ENCODE data around the gene SREBF2. TPM values are rescaled to one million over a fixed set of nuclear protein-coding genes. Genes with fewer than 3 reads are reported as not detected.
"Not testable (repeated sequence)": the region's sequence is repeated elsewhere in the genome, so short reads cannot be mapped to it uniquely, and the experiment has no call there.

Gene SREBF2
- total RNA-seq, 1 experiment from 2014 or later, result 129 TPM

- CTCF ChIA-PET, result interaction anchor here (0.7 to 1.9 kb wide), 5 partner anchors 9 to 496 kb away, joined by 3 to 11 read pairs (median 4); no protein-coding TSS in a partner anchor
These were observed 114.6 kb downstream of the SREBF2 start for GRCh38 chr22:41947424-41948080.

GRCh38 chr22:41948142-41948541, 115.2 kb downstream of the SREBF2 start:
- ChIA-PET POLR2A (no interaction called here), CTCF (interaction anchor here (0.7 kb wide), 1 partner anchor 12 kb away, joined by 3 read pairs; no protein-coding TSS in a partner anchor), RAD21 (ENCODE audit: low non-redundant PET in 1 of 2, low total read pairs in 2 of 2, uncharacterized antibody in 2 of 2, unreplicated experiment in 2 of 2) (interaction anchor here in 1 of 2 experiments (0.7 kb wide), 2 partner anchors 251 to 496 kb away, joined by 3 read pairs; no protein-coding TSS in a partner anchor)
- H3K9me2 ChIP-seq (ENCODE audit: insufficient read depth), result no peaks in the 10 kb centered on the region
- peaks cover 34% of the 10 kb centered on the region for H3K79me2 ChIP-seq (ENCODE audit: insufficient read depth, low read length)
- no peaks in the 10 kb centered on the region for H3K9me3 ChIP-seq (ENCODE audit: control insufficient read depth in 1 of 2, insufficient read depth in 1 of 2, low read depth in 1 of 2, low read length in 2 of 2)
- H3K27ac ChIP-seq (ENCODE audit: low read depth, low read length), result no peak overlapping the region; the same call in 1 of the 2 replicates
- no peaks in the 10 kb centered on the region for H3K27me3 ChIP-seq (ENCODE audit: insufficient read depth, low read length)
- peaks cover 18 to 20% of the 10 kb centered on the region in 2 experiments; a peak in 3 of 4 replicates for H3K36me3 ChIP-seq (ENCODE audit: control insufficient read depth in 1 of 2, insufficient read depth in 2 of 2, low read length in 2 of 2)
- intact Hi-C loops (cut with micrococcal nuclease), result loop anchor here (5.0 kb wide), 1 partner anchor 164 kb away; no protein-coding TSS in a partner anchor
- ATAC-seq (no peak), DNase-seq (ENCODE audit: low read depth, low spot score) (no peak)
- peaks cover 14 to 41% of the 10 kb centered on the region in 2 experiments for H3K4me1 ChIP-seq (ENCODE audit: control insufficient read depth in 1 of 2, insufficient read depth in 2 of 2, low read length in 2 of 2)
- no peak overlapping the region for H2AFZ ChIP-seq (ENCODE audit: low read depth, low read length, poor library complexity, severe bottlenecking)
- no TSS peak for BruUV-seq (replicated peaks)
- H4K20me1 ChIP-seq (ENCODE audit: insufficient read depth), result no peaks in the 10 kb centered on the region
- peak overlapping the region in 1 of 2 experiments; percentile 85; a peak in 2 of 4 replicates for H3K4me3 ChIP-seq (replicated peaks in 1 of 2; ENCODE audit: low read depth in 1 of 2, low read length in 2 of 2)
- TF ChIP-seq POLR2A (IDR thresholded peaks at IDR 0.05; ENCODE audit: borderline replicate concordance, extremely low read depth, insufficient read depth, insufficient read length), result no peak
- no peak for TF ChIP-seq SRF (IDR thresholded peaks at IDR 0.05; ENCODE audit: low read depth)
- no peak for TF ChIP-seq REST (IDR thresholded peaks at IDR 0.05; ENCODE audit: low read depth)
- no peak for TF ChIP-seq EGR1 (IDR thresholded peaks at IDR 0.05; ENCODE audit: low read depth)
- no peak for TF ChIP-seq POLR2AphosphoS5 (IDR thresholded peaks at IDR 0.05; ENCODE audit: low read depth, low read length)
- TF ChIP-seq ELF1 (IDR thresholded peaks at IDR 0.05; ENCODE audit: borderline replicate concordance, low read depth), result no peak
- no peak for TF ChIP-seq EZH2 (IDR thresholded peaks at IDR 0.05)
- TF ChIP-seq CEBPB (IDR thresholded peaks at IDR 0.05; ENCODE audit: low read depth), result no peak
- peak overlapping the region; percentile 94; the same call in 1 of the 2 replicates for H3K9ac ChIP-seq (ENCODE audit: low read length)
- H3K4me2 ChIP-seq (ENCODE audit: low read length), result peak overlapping the region; percentile 94

More at GRCh38 chr22:41947424-41948080, 114.6 kb downstream of the SREBF2 start:
- Histone ChIP-seq H3K27me3 (ENCODE audit: insufficient read depth, low read length) (no peaks in the 10 kb centered on the region), H3K9me2 (ENCODE audit: insufficient read depth) (no peaks in the 10 kb centered on the region), H2AFZ (ENCODE audit: low read depth, low read length, poor library complexity, severe bottlenecking) (peak overlapping the region; percentile 82), H3K27ac (ENCODE audit: low read depth, low read length) (peak overlapping the region; percentile 86), H3K4me3 (replicated peaks in 1 of 2; ENCODE audit: low read depth in 1 of 2, low read length in 2 of 2) (peak overlapping the region; percentile 74 to 85), H4K20me1 (ENCODE audit: insufficient read depth) (no peaks in the 10 kb centered on the region), H3K79me2 (ENCODE audit: insufficient read depth, low read length) (peaks cover 40% of the 10 kb centered on the region), H3K4me1 (ENCODE audit: control insufficient read depth in 1 of 2, insufficient read depth in 2 of 2, low read length in 2 of 2) (peaks cover 14 to 41% of the 10 kb centered on the region in 2 experiments), H3K9ac (ENCODE audit: low read length) (peak overlapping the region; percentile 94), H3K9me3 (ENCODE audit: control insufficient read depth in 1 of 2, insufficient read depth in 1 of 2, low read depth in 1 of 2, low read length in 2 of 2) (no peaks in the 10 kb centered on the region), H3K4me2 (ENCODE audit: low read length) (peak overlapping the region; percentile 94), H3K36me3 (ENCODE audit: control insufficient read depth in 1 of 2, insufficient read depth in 2 of 2, low read length in 2 of 2) (peaks cover 22 to 25% of the 10 kb centered on the region in 2 experiments; a peak in 3 of 4 replicates)
- no TSS peak for BruUV-seq (replicated peaks)
- ChIA-PET POLR2A (interaction anchor here (0.7 to 1.0 kb wide), 2 partner anchors 8 to 667 kb away, joined by 3 to 4 read pairs; partner anchors contain the start of gene POLDIP3), RAD21 (ENCODE audit: low non-redundant PET in 1 of 2, low total read pairs in 2 of 2, uncharacterized antibody in 2 of 2, unreplicated experiment in 2 of 2) (interaction anchor here in 1 of 2 experiments (0.7 kb wide), 2 partner anchors 251 to 496 kb away, joined by 3 read pairs; no protein-coding TSS in a partner anchor)
- DNase-seq (ENCODE audit: low read depth, low spot score), result no peak
- no peak for ATAC-seq
- intact Hi-C loops (cut with micrococcal nuclease), result loop anchor here (5.0 kb wide), 1 partner anchor 165 kb away; no protein-coding TSS in a partner anchor
- no peak for TF ChIP-seq SP1 (IDR thresholded peaks at IDR 0.05; ENCODE audit: low read depth)

- H3K27me3 ChIP-seq (ENCODE audit: insufficient read depth, low read length); H3K9ac ChIP-seq (ENCODE audit: low read length); H3K4me3 ChIP-seq (replicated peaks in 1 of 2; ENCODE audit: low read depth in 1 of 2, low read length in 2 of 2); BruUV-seq (replicated peaks); CTCF ChIA-PET; RAD21 ChIA-PET (ENCODE audit: low non-redundant PET in 1 of 2, low total read pairs in 2 of 2, uncharacterized antibody in 2 of 2, unreplicated experiment in 2 of 2); DNase-seq (ENCODE audit: low read depth, low spot score); ATAC-seq; POLR2A ChIA-PET; H4K20me1 ChIP-seq (ENCODE audit: insufficient read depth); H3K27ac ChIP-seq (ENCODE audit: low read depth, low read length); H3K9me2 ChIP-seq (ENCODE audit: insufficient read depth); H3K4me2 ChIP-seq (ENCODE audit: low read length); H3K9me3 ChIP-seq (ENCODE audit: control insufficient read depth in 1 of 2, insufficient read depth in 1 of 2, low read depth in 1 of 2, low read length in 2 of 2); H2AFZ ChIP-seq (ENCODE audit: low read depth, low read length, poor library complexity, severe bottlenecking): not testable (repeated sequence)
- Histone ChIP-seq H3K36me3 (ENCODE audit: control insufficient read depth in 1 of 2, insufficient read depth in 2 of 2, low read length in 2 of 2) (peaks cover 11 to 13% of the 10 kb centered on the region in 2 experiments; a peak in 3 of 4 replicates), H3K79me2 (ENCODE audit: insufficient read depth, low read length) (peaks cover 27% of the 10 kb centered on the region), H3K4me1 (ENCODE audit: control insufficient read depth in 1 of 2, insufficient read depth in 2 of 2, low read length in 2 of 2) (peaks cover 14 to 39% of the 10 kb centered on the region in 2 experiments)
- intact Hi-C loops (cut with micrococcal nuclease), result loop anchor here (5.0 kb wide), 1 partner anchor 163 kb away; no protein-coding TSS in a partner anchor
These were observed 116.0 kb downstream of the SREBF2 start for GRCh38 chr22:41948928-41949296.
